HT-29 (cell line): Measurements from ENCODE around the gene DIS3L. TPM values are rescaled to one million over a fixed set of nuclear protein-coding genes. Genes with fewer than 3 reads are reported as not detected.
"Not testable (repeated sequence)": the region's sequence is repeated elsewhere in the genome, so short reads cannot be mapped to it uniquely, and the experiment has no call there.

Experiments used
- DNase-seq: peaks from one replicate; pipeline ENCODE4 v3.0.0-alpha.2; 2015; ENCODE audit warnings: low spot score
- total RNA-seq: library from RNA; depleted of rRNA; stranded (reverse); fragments of >200 nt; shearing (Covaris generic); gene quantifications from 2 replicates; pipeline ENCODE4 v1.2.3, GENCODE V29; 2014; rRNA removed

Gene DIS3L
- total RNA-seq: 5.7 and 14.5 TPM in 2 replicates

GRCh38 chr15:66293419-66294156, at the start of gene DIS3L:
DIS3L (plus strand) TSS chr15:66293568; CDS start chr15:66293597, 29 bp downstream.
- peak; percentile 64 for DNase-seq

- not testable (repeated sequence) for DNase-seq
These were observed 47.5 kb upstream of the DIS3L start for GRCh38 chr15:66245832-66246231.

- no peak for DNase-seq
These were observed 46.4 kb upstream of the DIS3L start for GRCh38 chr15:66246937-66247336.

GRCh38 chr15:66249605-66250174, 43.7 kb upstream of the DIS3L start:
- DNase-seq: no peak

- DNase-seq: no peak
These were observed 42.1 kb upstream of the DIS3L start for GRCh38 chr15:66251065-66251789.

GRCh38 chr15:66251790-66252684, 41.3 kb upstream of the DIS3L start:
- peak; percentile 58 for DNase-seq

GRCh38 chr15:66252685-66253417, 40.5 kb upstream of the DIS3L start:
- no peak for DNase-seq

GRCh38 chr15:66253418-66254088, 39.8 kb upstream of the DIS3L start, which contains the start of gene MEGF11:
MEGF11 (minus strand) TSS chr15:66253750; CDS start chr15:66128403, 125,347 bp downstream.
- no peak for DNase-seq

- no peak for DNase-seq
These were observed 39.0 kb upstream of the DIS3L start for GRCh38 chr15:66254089-66254950.

GRCh38 chr15:66254951-66255676, 38.3 kb upstream of the DIS3L start:
- no peak for DNase-seq

GRCh38 chr15:66256692-66257091, 36.7 kb upstream of the DIS3L start:
- no peak for DNase-seq

- DNase-seq: no peak
These were observed 32.3 kb upstream of the DIS3L start for GRCh38 chr15:66261056-66261455.

- DNase-seq: not testable (repeated sequence)
These were observed 30.5 kb upstream of the DIS3L start for GRCh38 chr15:66262837-66263236.

GRCh38 chr15:66264859-66265513, 28.4 kb upstream of the DIS3L start:
- no peak for DNase-seq

GRCh38 chr15:66269326-66270090, 23.9 kb upstream of the DIS3L start:
- DNase-seq: peak; percentile 71

- DNase-seq: no peak
These were observed 22.4 kb upstream of the DIS3L start for GRCh38 chr15:66270932-66271331.

- no peak for DNase-seq
These were observed 18.0 kb upstream of the DIS3L start for GRCh38 chr15:66275352-66275751.
